Upper lobe of left lung (tissue), 6 donors: ENCODE results near the gene NOL3. TPM values are rescaled to one million over a fixed set of nuclear protein-coding genes. Genes with fewer than 3 reads are reported as not detected.

Experiments used
- ATAC-seq, 2 donors: fragments of 200-7000 bp; cut with Tn5 transposase; one replicate each; pipeline ENCODE4 v1.9.1; 2022; ENCODE audit warnings: mild to moderate bottlenecking in 2 of 2, moderate library complexity in 2 of 2; ENCODE audit not compliant: low FRiP score in 2 of 2
- DNase-seq, 2 donors: peaks; one replicate each; pipeline ENCODE4 v3.0.0-alpha.2; 2019 to 2020
- H3K27ac ChIP-seq, 4 donors: fragments of 200-600 bp; sonication (generic); one replicate each; pipeline ENCODE4 v1.5.1; 2016 to 2019
- H3K27me3 ChIP-seq, 4 donors: fragments of 200-600 bp; sonication (generic); one replicate each; pipeline ENCODE4 v1.5.1; 2017 to 2019
- H3K36me3 ChIP-seq, 4 donors: fragments of 200-600 bp; sonication (generic); one replicate each; pipeline ENCODE4 v1.5.1; 2016 to 2019
- H3K4me1 ChIP-seq, 4 donors: fragments of 200-600 bp; sonication (generic); one replicate each; pipeline ENCODE4 v1.5.1; 2018 to 2019
- H3K4me3 ChIP-seq, 4 donors: fragments of 200-600 bp; sonication (generic); one replicate each; pipeline ENCODE4 v1.5.1; 2017 to 2019; ENCODE audit warnings: mild to moderate bottlenecking in 2 of 4, moderate library complexity in 1 of 4
- H3K9me3 ChIP-seq, 4 donors: fragments of 200-600 bp; sonication (generic); one replicate each; pipeline ENCODE4 v1.5.1; 2018 to 2019
- CTCF ChIP-seq, 6 experiments: fragments of 450-650 bp in 4 of 6; fragments of 200-600 bp in 2 of 6; sonication (generic) in 2 of 6; IDR thresholded peaks; one replicate each; pipeline ENCODE4 v1.5.1; 2016 to 2019; ENCODE audit warnings: antibody characterized with exemption in 6 of 6
- EP300 ChIP-seq, 4 donors: sonication (generic); formaldehyde crosslinking; IDR thresholded peaks; one replicate each; pipeline ENCODE4 v1.5.1; 2017; ENCODE audit warnings: antibody characterized with exemption in 4 of 4, control low read depth in 2 of 4
- POLR2A ChIP-seq, 4 donors: fragments of 450-650 bp; IDR thresholded peaks; one replicate each; pipeline ENCODE4 v1.5.1; 2016 to 2017; ENCODE audit warnings: antibody characterized with exemption in 4 of 4, mild to moderate bottlenecking in 2 of 4
- POLR2AphosphoS5 ChIP-seq, 2 donors: sonication (generic); formaldehyde crosslinking; IDR thresholded peaks; one replicate each; pipeline ENCODE4 v1.5.1; 2017; ENCODE audit warnings: antibody characterized with exemption in 2 of 2
- WGBS, 2 donors: methylation state at CpG; one replicate each; pipeline ENCODE4 v1.1.5; 2017 to 2018; 5-methylcytosine and 5-hydroxymethylcytosine counted together
- total RNA-seq, 6 donors: library from RNA; depleted of rRNA in 4 of 6; stranded (reverse); fragments of >200 nt in 4 of 6; gene quantifications; one replicate each; pipeline versions ENCODE4 v1.1.0 to v1.2.1, GENCODE V29; 2016 to 2021
- donor health status: DM: no; HTN: no; CAD: no; lungs with moderate emphysema.
- donor health status: DM: no; HTN: yes; CAD: no; lungs with severe emphysema.

NOL3 gene
- total RNA-seq, 6 donors from 2014 or later = 36.5 to 135 (median 58.0) TPM

- TF ChIP-seq CTCF (IDR thresholded peaks at IDR 0.05) (no peak), EP300 (IDR thresholded peaks at IDR 0.05) (no peak), POLR2A (IDR thresholded peaks at IDR 0.05) (no peak), POLR2AphosphoS5 (IDR thresholded peaks at IDR 0.05) (no peak)
- peaks cover 17 to 48% (median 33%) of the 10 kb centered on the region in 4 donors for H3K36me3 ChIP-seq
- WGBS, 2 donors = 91 to 94% methylated on average over 6 to 8 of the region's 8 CpGs
These were observed 35.9 kb downstream of the NOL3 start for GRCh38 chr16:67206129-67206837.

GRCh38 chr16:67206838-67207248, 36.5 kb downstream of the NOL3 start:
- ATAC-seq = no peak
- Histone ChIP-seq H3K27ac (peak overlapping the region in 1 of 4 donors; percentile 27), H3K4me1 (peaks cover 0 to 6% (median 4%) of the 10 kb centered on the region in 4 donors), H3K36me3 (peaks cover 16 to 43% (median 27%) of the 10 kb centered on the region in 4 donors), H3K4me3 (no peak overlapping the region), H3K27me3 (no peaks in the 10 kb centered on the region), H3K9me3 (no peaks in the 10 kb centered on the region)
- TF ChIP-seq POLR2A (IDR thresholded peaks at IDR 0.05) (no peak), CTCF (IDR thresholded peaks at IDR 0.05) (no peak), POLR2AphosphoS5 (IDR thresholded peaks at IDR 0.05) (no peak), EP300 (IDR thresholded peaks at IDR 0.05) (no peak)
- WGBS, 2 donors = 74 to 94% methylated on average over 3 of the region's 3 CpGs
- no peak for DNase-seq

More at GRCh38 chr16:67206129-67206837, 35.9 kb downstream of the NOL3 start:
- no peak for DNase-seq
- Histone ChIP-seq H3K4me1 (peaks cover 0 to 6% (median 4%) of the 10 kb centered on the region in 4 donors), H3K9me3 (no peaks in the 10 kb centered on the region), H3K4me3 (no peak overlapping the region), H3K27me3 (no peaks in the 10 kb centered on the region), H3K27ac (no peak overlapping the region)
- ATAC-seq = no peak

- WGBS, 2 donors = 70 to 80% methylated on average over 2 to 21 of the region's 21 CpGs
- Histone ChIP-seq H3K9me3 (no peaks in the 10 kb centered on the region), H3K27me3 (no peaks in the 10 kb centered on the region), H3K36me3 (peaks cover 10 to 37% (median 21%) of the 10 kb centered on the region in 4 donors), H3K27ac (peak overlapping the region in 1 of 4 donors; percentile 27), H3K4me3 (no peak overlapping the region), H3K4me1 (peaks cover 0 to 6% (median 4%) of the 10 kb centered on the region in 4 donors)
- DNase-seq (peak in 1 of 2 donors; percentile 75), ATAC-seq (no peak)
- TF ChIP-seq EP300 (IDR thresholded peaks at IDR 0.05) = no peak
- no peak for TF ChIP-seq CTCF (IDR thresholded peaks at IDR 0.05)
- TF ChIP-seq POLR2A (IDR thresholded peaks at IDR 0.05) = no peak
- no peak for TF ChIP-seq POLR2AphosphoS5 (IDR thresholded peaks at IDR 0.05)
These were observed 37.1 kb downstream of the NOL3 start for GRCh38 chr16:67207249-67208091.

GRCh38 chr16:67208154-67208896, 38.0 kb downstream of the NOL3 start:
- WGBS, 2 donors = 90 to 95% methylated on average over 6 to 11 of the region's 11 CpGs
- H3K9me3 ChIP-seq = no peaks in the 10 kb centered on the region
- TF ChIP-seq POLR2AphosphoS5 (IDR thresholded peaks at IDR 0.05) (no peak), CTCF (IDR thresholded peaks at IDR 0.05) (no peak), EP300 (IDR thresholded peaks at IDR 0.05) (no peak), POLR2A (IDR thresholded peaks at IDR 0.05) (no peak)
- ATAC-seq (no peak), DNase-seq (no peak)
- no peak overlapping the region for H3K27ac ChIP-seq
- H3K4me1 ChIP-seq = peaks cover 0 to 11% (median 4%) of the 10 kb centered on the region in 4 donors
- no peaks in the 10 kb centered on the region for H3K27me3 ChIP-seq
- no peak overlapping the region for H3K4me3 ChIP-seq
- H3K36me3 ChIP-seq = peaks cover 5 to 28% (median 13%) of the 10 kb centered on the region in 4 donors
